NOMO-1 treated with DMSO at 0.1 percent for 48 hours (cell line): Measurements from ENCODE around the gene RNASE12.
A peak's percentile ranks its signal among the peaks of the same experiment; 100 is the strongest.
"Not testable (repeated sequence)": the region's sequence is repeated elsewhere in the genome, so short reads cannot be mapped to it uniquely, and the experiment has no call there.

Experiments used
- DNase-seq: peaks from one replicate; lab custom pipeline; 2025; ENCODE audit not compliant: unreplicated experiment; lab: John Stamatoyannopoulos, UW

The RNASE12 gene

DNA sequence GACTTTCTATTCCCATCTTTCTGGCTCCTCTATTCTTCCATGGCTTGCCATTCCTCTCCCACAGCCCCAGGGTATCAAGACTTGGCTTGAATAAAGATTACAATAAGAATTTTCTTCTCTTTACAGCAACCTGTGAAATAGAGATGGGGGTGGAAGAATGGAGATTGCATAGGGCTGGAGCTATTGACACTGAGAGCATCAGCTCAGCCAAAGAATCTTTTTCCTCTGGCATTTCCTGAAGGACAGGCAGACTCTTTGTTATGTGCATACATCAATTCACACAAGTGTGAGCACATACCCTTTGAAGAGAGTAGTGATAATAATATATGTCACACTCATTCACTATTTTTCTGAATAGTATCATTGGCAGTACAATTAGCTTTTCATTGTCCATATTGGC lies 8.0 kb downstream of the RNASE12 start:
- no peak for DNase-seq

- DNase-seq: peak; percentile 3
Measured at GRCh38 chr14:20580242-20580641, 10.9 kb downstream of the RNASE12 start.

- no peak for DNase-seq
Measured at GRCh38 chr14:20578784-20579502, 12.2 kb downstream of the RNASE12 start.

DNA sequence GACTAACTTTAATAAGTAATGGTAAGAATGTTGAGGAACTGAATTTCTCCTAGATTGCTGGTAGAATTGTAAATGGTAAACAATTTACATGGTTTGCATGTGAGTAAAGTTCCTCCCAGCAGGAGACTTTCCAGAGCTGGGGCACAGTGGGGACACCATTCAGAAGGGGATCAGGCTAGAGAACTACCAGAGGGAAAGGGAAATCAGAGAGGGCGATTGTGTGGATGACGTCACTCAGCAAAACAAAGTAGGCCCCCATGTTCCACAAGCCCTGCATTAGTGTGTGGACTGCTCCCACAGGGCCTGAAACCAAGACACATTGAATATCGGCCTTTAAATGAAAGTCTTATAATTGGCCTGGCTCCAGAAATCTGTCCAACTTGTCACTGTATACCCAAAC lies 12.9 kb downstream of the RNASE12 start:
- DNase-seq: no peak

GRCh38 chr14:20572382-20572990 lies 18.7 kb downstream of the RNASE12 start:
- not testable (repeated sequence) for DNase-seq

GRCh38 chr14:20570720-20571119 lies 20.5 kb downstream of the RNASE12 start:
- DNase-seq: peak; percentile 43

DNA sequence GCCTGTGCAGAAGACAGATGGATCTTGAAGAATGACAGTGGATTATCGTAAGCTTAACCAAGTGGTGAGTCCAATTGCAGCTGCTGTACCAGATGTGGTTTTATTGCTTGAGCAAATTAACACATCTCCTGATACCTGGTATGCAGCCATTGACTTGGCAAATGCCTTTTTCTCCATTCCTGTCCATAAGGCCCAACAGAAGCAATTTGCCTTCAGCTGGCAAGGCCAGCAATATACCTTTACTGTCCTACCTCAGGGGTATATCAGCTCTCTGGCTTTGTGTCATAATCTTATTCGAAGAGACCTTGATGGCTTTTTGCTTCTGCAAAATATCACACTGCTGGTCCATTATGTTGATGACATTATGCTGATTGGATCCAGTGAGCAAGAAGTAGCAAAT lies 21.3 kb downstream of the RNASE12 start:
- not testable (repeated sequence) for DNase-seq

DNA sequence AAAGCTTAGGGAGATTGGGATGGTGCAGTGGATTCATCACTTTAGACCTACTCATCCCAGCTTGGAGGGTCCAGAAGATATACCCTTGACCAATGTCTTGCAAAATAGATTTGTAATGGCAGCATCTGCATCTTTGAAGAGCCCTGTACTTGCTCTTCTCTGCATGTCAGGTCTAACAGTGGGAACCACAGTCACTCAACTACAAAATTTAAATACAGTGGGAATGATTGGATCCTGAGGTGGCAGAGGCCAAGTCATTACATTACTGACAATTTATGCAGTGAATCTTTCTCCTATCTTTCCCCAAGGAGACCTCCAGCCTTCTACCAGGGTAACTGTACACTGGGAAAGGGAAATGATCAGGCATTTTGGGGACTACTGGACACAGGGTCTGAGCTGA lies 22.1 kb downstream of the RNASE12 start:
- DNase-seq: no peak

- DNase-seq: no peak
Measured at GRCh38 chr14:20568393-20568792, 22.8 kb downstream of the RNASE12 start.

GRCh38 chr14:20567199-20567598 lies 24.0 kb downstream of the RNASE12 start:
- DNase-seq: not testable (repeated sequence)

DNA sequence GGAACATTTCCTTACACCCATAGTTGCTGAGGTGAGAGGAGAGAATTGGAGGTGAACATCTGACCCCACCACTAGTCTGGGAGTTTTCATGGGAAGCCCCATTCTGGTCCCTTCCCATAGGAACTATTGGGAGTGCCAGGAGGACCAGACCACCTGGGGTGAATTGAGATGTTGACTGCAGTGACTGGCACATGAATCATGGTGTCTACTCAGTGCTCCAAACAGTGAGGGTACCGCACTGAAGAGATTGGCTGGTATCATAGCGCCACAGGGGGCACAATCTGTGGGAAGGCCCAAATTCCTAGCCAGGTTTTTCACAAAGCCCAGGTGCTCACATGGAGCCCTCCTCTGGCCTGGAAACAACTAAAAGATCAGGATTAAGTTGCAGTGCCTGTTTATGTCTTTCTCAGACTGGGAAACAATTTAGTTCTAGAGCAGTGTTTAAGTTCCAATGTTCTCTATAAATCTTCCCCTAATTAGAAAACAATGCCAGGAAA lies 26.6 kb downstream of the RNASE12 start:
- DNase-seq: no peak

- DNase-seq: no peak
Measured at GRCh38 chr14:20563971-20564370, 27.2 kb downstream of the RNASE12 start.

GRCh38 chr14:20560961-20561360 lies 30.2 kb downstream of the RNASE12 start, which contains the start of gene RNASE9:
Gene RNASE9 (minus strand): TSS chr14:20561047.
- no peak for DNase-seq

- DNase-seq: no peak
Measured at GRCh38 chr14:20559461-20559904, 31.7 kb downstream of the RNASE12 start.

GRCh38 chr14:20557212-20557542 lies 34.0 kb downstream of the RNASE12 start:
- DNase-seq: no peak

DNA sequence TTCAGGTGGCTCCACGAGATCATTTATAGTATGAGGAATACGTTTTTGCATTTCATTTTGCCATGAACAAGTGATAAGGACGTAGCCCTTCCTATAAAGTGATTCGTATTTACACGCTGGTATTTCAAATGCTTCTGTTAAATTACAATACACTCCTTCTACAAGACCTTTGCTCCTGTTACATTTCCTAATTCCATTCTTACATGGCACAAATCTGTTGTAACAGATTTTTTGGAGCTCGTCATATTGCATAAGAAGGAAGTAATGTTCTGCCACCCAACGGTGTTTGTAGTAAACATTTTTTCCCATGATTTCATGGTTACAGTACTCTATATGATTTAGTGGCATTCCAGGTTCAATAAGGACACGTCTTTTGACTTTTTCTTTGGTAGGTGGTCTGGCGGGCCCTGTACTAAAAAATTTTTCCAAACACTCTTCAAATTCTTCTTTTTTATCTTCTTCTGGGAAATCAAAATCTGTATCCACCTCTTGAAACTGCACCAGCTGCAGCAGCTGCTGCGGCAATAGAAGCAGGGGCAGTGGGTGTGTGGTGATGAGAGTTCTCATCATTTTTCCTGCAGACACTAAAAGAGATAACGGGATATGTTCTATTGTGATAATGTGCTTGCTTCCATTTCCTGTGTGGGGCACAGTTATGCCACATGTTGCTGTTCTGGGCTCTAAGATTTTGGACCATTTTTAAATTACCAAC lies 34.5 kb downstream of the RNASE12 start:
- DNase-seq: peak; percentile 62

- DNase-seq: peak; percentile 1
Measured at GRCh38 chr14:20555845-20556244, 35.3 kb downstream of the RNASE12 start.

- no peak for DNase-seq
Measured at GRCh38 chr14:20553024-20553423, 38.2 kb downstream of the RNASE12 start.

GRCh38 chr14:20551606-20552005 lies 39.6 kb downstream of the RNASE12 start:
- no peak for DNase-seq

GRCh38 chr14:20550926-20551325 lies 40.2 kb downstream of the RNASE12 start:
- DNase-seq: no peak

GRCh38 chr14:20548414-20549158 lies 42.6 kb downstream of the RNASE12 start:
- DNase-seq: no peak
